ENCODE data around the gene KCNJ6. TPM values are rescaled to one million over a fixed set of nuclear protein-coding genes. Genes with fewer than 3 reads are reported as not detected.

Gene KCNJ6
- total RNA-seq, 1 experiment from 2014 or later: 1.2 TPM

DNA sequence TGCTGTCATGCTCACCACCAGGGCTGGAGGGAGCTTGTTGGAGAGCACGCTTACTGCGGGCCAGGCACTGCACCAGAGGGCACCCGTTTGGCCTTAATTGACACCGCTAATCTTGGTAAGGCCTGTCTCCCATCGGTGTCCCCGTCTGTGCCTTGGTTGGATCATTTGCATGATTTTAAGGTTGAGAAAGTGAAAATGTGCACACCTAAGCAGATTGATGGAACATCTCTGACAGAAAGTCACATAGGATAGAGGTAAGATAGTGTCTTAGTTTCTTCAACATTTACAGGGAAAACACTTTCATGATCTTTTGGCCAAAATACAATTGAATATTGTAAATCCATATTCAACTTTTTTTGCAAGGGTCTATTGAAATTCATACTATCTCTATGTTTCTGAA, 255.5 kb downstream of the KCNJ6 start:
- Histone ChIP-seq H3K4me2 (ENCODE audit: insufficient read depth, insufficient read length, low read length) (no peak overlapping the region), H2BK20ac (ENCODE audit: low read depth, low read length, poor library complexity, severe bottlenecking) (no peak overlapping the region), H2BK12ac (ENCODE audit: insufficient read length, low read depth, low read length) (no peak overlapping the region), H3K4me1 (ENCODE audit: insufficient read depth, low read length) (no peaks in the 10 kb centered on the region), H3K23ac (ENCODE audit: insufficient read length, low read depth, low read length) (no peak overlapping the region), H2BK15ac (ENCODE audit: low read depth, low read length) (no peak overlapping the region), H3K18ac (ENCODE audit: insufficient read length, low read depth, low read length) (no peak overlapping the region), H2BK5ac (ENCODE audit: insufficient read length, low read length) (no peak overlapping the region), H2AK5ac (ENCODE audit: insufficient read length, low read length) (no peak overlapping the region), H3K79me2 (ENCODE audit: insufficient read depth, low read length) (no peaks in the 10 kb centered on the region), H3K4ac (ENCODE audit: low read depth, low read length) (no peak overlapping the region), H4K5ac (ENCODE audit: insufficient read length, low read depth, low read length) (no peak overlapping the region), H4K20me1 (ENCODE audit: control insufficient read depth, insufficient read depth, insufficient read length) (no peaks in the 10 kb centered on the region), H3K79me1 (ENCODE audit: insufficient read depth, low read depth, low read length, poor library complexity, severe bottlenecking) (no peaks in the 10 kb centered on the region), H3K27ac (ENCODE audit: insufficient read length, low read depth, low read length) (no peak overlapping the region), H3K27me3 (ENCODE audit: insufficient read depth, low read length) (no peaks in the 10 kb centered on the region), H3T11ph (ENCODE audit: low read length) (no peak overlapping the region), H2BK120ac (ENCODE audit: low read depth, low read length, poor library complexity, severe bottlenecking) (no peak overlapping the region), H3K9me3 (ENCODE audit: control insufficient read depth, low read depth, low read length) (peaks cover 8% of the 10 kb centered on the region), H3K23me2 (ENCODE audit: insufficient read length, low read depth, low read length, poor library complexity, severe bottlenecking) (no peaks in the 10 kb centered on the region), H3K56ac (ENCODE audit: insufficient read length, low read depth, low read length) (no peak overlapping the region), H4K8ac (replicated peaks; ENCODE audit: insufficient read length, low read depth, low read length) (no peak overlapping the region), H3K9ac (ENCODE audit: extremely low read depth, insufficient read length, low read length) (no peak overlapping the region), H4K91ac (ENCODE audit: insufficient read length, low read depth, low read length) (no peak overlapping the region), H3K14ac (ENCODE audit: insufficient read depth, low read length) (no peak overlapping the region), H2AFZ (ENCODE audit: low read length) (no peak overlapping the region)
- Mint-ChIP-seq H3K27me3 (ENCODE audit: low read depth) (peaks cover 2% of the 10 kb centered on the region), H3K36me3 (ENCODE audit: insufficient read depth in 1 of 3, low read depth in 3 of 3) (peaks cover 6 to 15% (median 11%) of the 10 kb centered on the region in 3 experiments), H3K4me1 (peaks cover 0 to 5% of the 10 kb centered on the region in 2 experiments; a peak in 2 of 4 replicates), H3K9me3 (peaks cover 11 to 15% of the 10 kb centered on the region in 2 experiments), H3K27ac (no peak overlapping the region), H3K4me3 (no peak overlapping the region)
- no peak for DNase-seq
- WGBS (ENCODE audit: extremely low coverage, insufficient read length, low lambda C conversion rate): no CpG with 5 or more reads among the region's 6 CpGs
- TF ChIP-seq, protein P1, sequence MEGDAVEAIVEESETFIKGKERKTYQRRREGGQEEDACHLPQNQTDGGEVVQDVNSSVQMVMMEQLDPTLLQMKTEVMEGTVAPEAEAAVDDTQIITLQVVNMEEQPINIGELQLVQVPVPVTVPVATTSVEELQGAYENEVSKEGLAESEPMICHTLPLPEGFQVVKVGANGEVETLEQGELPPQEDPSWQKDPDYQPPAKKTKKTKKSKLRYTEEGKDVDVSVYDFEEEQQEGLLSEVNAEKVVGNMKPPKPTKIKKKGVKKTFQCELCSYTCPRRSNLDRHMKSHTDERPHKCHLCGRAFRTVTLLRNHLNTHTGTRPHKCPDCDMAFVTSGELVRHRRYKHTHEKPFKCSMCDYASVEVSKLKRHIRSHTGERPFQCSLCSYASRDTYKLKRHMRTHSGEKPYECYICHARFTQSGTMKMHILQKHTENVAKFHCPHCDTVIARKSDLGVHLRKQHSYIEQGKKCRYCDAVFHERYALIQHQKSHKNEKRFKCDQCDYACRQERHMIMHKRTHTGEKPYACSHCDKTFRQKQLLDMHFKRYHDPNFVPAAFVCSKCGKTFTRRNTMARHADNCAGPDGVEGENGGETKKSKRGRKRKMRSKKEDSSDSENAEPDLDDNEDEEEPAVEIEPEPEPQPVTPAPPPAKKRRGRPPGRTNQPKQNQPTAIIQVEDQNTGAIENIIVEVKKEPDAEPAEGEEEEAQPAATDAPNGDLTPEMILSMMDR (conservative IDR thresholded peaks at IDR 0.05): no peak; the same call in 2 of the 3 replicates

Measured in H9 (cell line).